Hematopoietic multipotent progenitor cell treated with erythropoietin and hydrocortisone succinate and interleukin-3 and kit ligand, for 6 days (in vitro differentiated cells): Measurements from ENCODE around the gene MLLT10.

Experiments used
- DNase-seq: peaks from one replicate; pipeline ENCODE4 v3.0.0-alpha.2; 2015

Gene MLLT10

DNA sequence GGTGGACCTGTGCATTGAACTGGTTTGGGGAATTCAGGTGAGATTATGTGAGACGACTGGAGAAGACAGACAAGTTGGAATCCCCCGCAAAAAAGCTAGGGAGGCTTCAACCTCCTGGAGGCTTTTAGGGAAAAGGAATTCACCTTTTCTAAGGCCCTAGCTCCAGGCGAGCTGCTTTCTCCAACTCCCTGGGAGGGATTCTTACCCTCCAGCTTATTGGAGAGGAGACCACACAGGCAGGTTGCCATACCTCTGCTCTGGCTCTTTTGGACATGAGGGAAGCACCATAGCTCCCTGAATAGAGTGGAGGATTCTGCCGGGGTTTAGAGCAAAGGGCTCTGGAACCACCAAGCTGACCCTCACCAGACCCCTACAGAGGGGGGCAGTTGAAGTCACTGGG, 213.8 kb downstream of the MLLT10 start:
- DNase-seq, result no peak

GRCh38 chr10:21749788-21750187, 215.8 kb downstream of the MLLT10 start:
- no peak for DNase-seq

DNA sequence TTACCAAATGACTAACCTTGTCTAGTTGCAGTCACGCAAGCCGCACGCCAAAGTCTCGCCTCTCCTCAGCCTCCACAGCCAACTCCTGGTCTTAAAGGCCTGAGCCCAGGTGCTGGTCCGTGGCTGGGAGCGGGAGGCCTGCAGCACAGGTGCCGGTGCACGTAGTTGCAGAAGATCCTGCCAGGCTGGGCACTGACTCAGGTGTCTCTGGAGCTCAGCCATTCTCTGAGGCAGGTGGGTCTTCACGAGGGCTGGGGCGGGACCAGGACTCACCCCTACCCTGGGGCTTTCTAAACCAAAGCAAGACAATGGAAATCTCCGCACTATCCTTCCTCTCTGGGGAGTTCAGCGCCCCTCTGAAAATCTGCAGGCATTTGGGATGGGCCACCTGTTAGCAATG, 216.4 kb downstream of the MLLT10 start:
- DNase-seq, result no peak

DNA sequence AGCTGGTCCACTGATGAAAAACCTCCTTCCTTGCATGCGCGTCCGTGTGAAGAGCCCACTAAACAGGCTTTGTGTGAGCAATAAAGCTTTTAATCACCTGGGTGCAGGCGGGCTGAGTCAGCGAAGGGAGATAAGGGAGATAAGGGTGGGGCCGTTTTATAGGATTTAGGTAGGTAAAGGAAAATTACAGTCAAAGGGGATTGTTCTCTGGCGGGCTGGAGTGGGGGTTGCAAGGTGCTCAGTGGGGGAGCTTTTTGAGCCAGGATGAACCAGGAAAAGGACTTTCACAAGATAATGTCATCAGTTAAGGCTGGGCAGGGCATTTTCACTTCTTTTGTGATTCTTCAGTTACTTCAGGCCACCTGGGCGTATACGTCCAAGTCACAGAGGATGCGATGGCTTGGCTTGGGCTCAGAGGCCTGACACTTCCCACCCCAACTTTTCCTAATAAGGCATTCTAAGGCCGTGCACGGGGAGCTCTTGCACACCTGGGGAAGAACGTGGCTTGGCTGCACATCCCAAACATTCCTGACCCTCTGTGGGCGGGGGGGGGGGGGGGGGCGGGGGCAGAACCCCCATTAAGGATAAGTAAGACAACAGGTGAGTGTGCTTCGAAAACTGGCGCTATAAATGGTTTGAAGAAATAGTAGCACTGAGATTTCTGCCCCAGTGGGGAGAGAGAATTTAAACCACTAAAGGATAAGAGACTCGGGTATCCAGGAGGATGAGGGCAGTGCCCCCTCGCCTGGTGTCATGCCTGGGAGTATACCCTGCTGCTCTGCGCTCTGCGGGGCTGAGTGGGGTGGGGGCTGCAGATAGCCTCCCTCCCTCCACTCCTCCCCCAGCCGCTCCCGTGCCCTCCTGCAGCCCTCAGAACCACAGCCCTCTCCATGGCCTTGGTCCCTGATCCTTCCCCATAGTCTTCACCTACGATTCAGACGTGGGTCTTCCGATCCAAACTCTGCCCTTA, 217.6 kb downstream of the MLLT10 start:
- DNase-seq, result no peak

DNA sequence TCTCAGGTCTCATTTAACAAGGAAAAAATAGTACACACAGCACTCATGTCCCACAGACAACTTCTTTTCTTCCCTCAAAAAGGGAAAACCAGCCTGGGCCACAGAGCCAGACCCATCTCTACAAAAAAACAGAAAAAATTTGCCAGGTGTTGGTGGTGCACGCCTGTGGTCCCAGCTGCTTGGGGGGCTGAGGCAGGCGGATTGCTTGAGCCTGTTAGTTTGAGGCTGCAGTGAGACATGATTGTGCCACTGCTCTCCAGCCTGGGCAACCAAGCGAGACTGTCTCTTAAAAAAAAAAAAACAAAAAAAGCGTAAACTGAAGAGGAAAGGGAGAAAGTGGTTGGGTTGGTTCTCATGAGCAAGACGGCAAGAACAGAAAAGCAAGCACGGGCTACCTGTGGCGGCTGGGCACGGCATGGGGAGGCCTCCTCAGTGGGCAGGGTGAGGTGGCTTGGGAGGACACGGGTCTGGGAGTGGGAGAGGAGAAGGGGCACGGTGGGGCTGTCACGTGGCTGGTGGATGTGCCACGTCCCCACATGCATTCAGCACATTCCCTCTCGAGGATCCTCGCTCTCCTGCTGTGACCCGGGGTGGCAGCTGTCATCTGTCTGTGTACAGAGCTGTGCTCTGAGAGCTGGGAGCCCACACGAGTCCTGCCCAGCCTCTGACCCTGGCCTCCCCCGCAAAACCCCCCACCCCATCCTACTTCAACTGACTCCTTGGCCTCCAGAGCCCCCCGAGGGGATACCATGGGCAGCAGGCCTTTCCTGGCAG, 219.7 kb downstream of the MLLT10 start:
- no peak for DNase-seq

DNA sequence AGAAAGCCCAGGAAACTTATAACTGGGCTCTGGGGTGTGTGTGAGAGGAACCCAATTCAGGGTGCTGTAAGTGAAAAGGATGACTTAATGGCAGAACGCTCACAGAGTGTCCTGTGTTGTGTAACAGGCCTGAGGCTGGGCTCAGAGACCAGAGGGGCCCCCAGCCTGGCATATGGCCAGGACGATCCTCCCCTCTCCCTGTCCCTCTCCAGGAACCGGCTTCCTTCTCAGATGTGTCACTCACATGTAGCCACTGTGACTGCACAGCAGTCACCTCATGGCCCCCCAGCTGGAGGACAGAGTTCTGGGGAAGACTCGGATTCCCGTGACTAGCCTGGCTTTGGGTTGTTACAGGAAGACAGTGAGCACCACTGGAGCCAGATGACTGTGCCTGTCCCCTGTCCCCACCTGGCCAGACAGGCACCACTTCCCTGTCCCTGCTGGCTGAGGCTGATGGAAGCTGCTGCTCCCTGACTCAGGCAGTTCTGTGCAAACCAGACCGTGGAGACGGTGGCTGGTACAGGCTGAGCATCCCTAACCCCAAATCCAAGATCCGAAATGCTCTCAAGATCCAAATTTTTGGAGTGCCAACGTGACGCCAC, 220.5 kb downstream of the MLLT10 start:
- no peak for DNase-seq

GRCh38 chr10:21756707-21757106, 222.7 kb downstream of the MLLT10 start:
- no peak for DNase-seq

DNA sequence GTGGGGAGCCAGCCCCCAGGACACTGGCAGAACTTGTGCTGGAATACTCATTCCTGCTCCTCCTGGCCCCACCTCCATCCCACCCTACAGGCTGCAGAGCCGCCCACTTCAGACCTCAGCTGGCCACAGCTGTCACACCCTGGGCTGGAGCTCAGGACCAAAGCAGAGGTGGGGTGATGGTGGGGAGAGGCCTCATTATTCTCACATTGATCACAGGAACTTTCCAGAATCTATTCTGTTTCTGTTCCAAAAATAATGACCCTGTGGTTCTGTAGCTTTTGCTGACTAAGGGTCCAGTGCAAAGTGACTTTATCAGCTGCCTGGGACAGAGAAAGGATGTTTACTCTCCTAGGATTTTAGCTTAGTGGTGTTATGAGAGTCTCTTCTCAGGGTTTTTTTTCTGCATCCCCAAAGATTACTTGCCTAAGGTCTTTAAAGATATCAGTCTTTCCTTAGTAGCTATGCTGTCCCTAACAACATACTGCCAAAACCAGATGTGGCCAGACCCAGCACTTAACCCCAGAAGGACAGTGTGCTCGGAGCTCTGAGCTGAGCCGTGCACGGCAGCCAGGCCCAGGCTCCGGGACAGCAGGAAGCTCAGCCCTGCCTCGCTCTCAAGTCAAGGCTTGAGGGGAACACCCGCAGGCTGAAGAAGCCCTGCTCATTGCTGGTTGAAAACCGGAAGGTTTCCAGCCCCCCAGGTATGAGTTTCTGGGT, 223.3 kb downstream of the MLLT10 start:
- DNase-seq, result no peak

GRCh38 chr10:21758239-21758638, 224.2 kb downstream of the MLLT10 start:
- DNase-seq, result no peak

DNA sequence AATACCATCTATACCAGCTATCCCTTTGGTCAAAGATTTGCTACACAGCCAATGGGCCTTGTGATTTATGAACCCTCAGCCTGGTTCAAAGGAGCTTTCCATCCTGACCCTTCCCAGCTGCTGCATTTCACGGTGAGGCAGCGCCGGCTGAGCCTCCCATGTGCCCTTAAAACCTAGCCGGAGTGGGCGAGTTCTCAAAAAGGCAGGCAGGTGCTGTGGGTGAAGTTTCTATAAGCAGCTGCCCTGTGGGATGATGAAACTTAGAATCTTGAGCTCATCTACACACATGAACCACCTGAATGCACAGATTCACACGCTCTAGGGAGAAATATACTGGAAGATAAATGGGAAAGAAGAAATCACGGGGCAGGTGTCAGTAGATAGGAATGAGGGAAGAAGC, 224.7 kb downstream of the MLLT10 start:
- no peak for DNase-seq

GRCh38 chr10:21759232-21759631, 225.2 kb downstream of the MLLT10 start:
- DNase-seq, result no peak

DNA sequence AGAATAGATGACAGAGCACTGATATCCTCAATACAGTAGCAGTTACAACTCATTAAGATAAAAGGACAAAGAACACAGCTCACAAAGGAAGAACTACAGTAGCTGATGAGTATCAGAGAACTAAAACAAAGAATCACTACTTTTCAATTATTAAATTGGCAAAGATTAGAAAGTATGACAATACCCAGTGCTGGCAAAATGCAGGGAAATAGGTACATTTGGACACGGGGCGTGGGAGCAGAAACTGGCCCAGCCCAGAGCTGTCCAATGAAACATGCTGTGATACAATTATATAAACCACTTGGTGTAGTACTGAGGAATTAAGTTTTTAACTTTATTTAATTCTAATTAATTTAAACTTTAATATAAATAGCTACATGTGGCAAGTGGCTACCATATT, 226.3 kb downstream of the MLLT10 start:
- DNase-seq, result no peak

GRCh38 chr10:21764466-21765189, 230.6 kb downstream of the MLLT10 start:
- DNase-seq, result no peak

GRCh38 chr10:21769041-21769440, 235.0 kb downstream of the MLLT10 start:
- DNase-seq, result no peak

GRCh38 chr10:21771219-21771618, 237.2 kb downstream of the MLLT10 start:
- DNase-seq, result no peak

DNA sequence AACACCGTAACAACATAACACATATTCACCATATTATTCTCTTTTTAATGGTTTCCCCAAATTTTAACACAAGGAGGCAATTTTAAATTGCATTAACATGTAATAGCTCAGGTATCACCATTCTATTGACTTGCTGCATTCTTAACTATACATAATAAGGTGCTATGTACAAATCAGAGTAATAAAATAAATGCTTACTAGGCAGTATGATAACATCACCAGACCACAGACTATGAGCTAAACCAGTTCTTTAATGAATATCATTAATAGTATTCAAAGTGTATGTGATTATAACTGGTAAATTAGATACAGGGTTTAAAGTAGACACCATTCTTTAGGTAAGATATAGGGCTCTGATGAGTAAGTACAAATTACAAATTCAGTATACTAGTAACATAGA, 242.9 kb downstream of the MLLT10 start:
- DNase-seq, result no peak

GRCh38 chr10:21791276-21791675, 257.2 kb downstream of the MLLT10 start:
- no peak for DNase-seq
